PFSK-1 (cell line): ENCODE data around the gene SOSTDC1.

ENCODE experiments used
- FOXP2 ChIP-seq: optimal IDR thresholded peaks from 2 replicates; pipeline ENCODE3; 2011; ENCODE audit warnings: borderline replicate concordance, control low read depth, inconsistent platforms; ENCODE audit not compliant: insufficient read depth; ENCODE audit errors: extremely low read length, extremely low read depth
- POLR2AphosphoS5 ChIP-seq: IDR thresholded peaks from 2 replicates; pipeline ENCODE4 v1.6.1; 2012; ENCODE audit warnings: low read depth, mild to moderate bottlenecking, control low read depth, low read length, moderate library complexity
- REST ChIP-seq, 2 experiments: IDR thresholded peaks; 2 replicates each; pipeline versions ENCODE4 v1.6.1 to v1.8.0; 2011 to 2012; ENCODE audit warnings: low read depth in 2 of 2, low read length in 2 of 2, control low read depth in 1 of 2, inconsistent platforms in 1 of 2, mild to moderate bottlenecking in 1 of 2, moderate library complexity in 1 of 2; ENCODE audit not compliant: insufficient read depth in 1 of 2
- SIN3A ChIP-seq: IDR thresholded peaks from 2 replicates; pipeline ENCODE4 v1.6.1; 2012; ENCODE audit warnings: mild to moderate bottlenecking, low read length, moderate library complexity, borderline replicate concordance; ENCODE audit not compliant: insufficient read depth
- TAF1 ChIP-seq: IDR thresholded peaks from 2 replicates; pipeline ENCODE4 v1.6.1; 2012; ENCODE audit warnings: low read length, control low read depth, borderline replicate concordance; ENCODE audit not compliant: insufficient read depth

- TF ChIP-seq REST (IDR thresholded peaks at IDR 0.05; ENCODE audit: insufficient read depth in 1 of 2, low read depth in 2 of 2, low read length in 2 of 2) (no peak), POLR2AphosphoS5 (no peak), SIN3A (no peak), TAF1 (no peak), FOXP2 (no peak)
Observed at GRCh38 chr7:16420329-16420648, 45.2 kb downstream of the SOSTDC1 start.
